SH-SY5Y (cell line): ENCODE measurements around the gene BCL10.

ENCODE experiments used
- GATA2 ChIP-seq: IDR thresholded peaks from 2 replicates; pipeline ENCODE4 v1.6.1; 2011; ENCODE audit warnings: mild to moderate bottlenecking, low read depth, low read length
- GATA3 ChIP-seq: IDR thresholded peaks from 2 replicates; pipeline ENCODE4 v1.6.1; 2011; ENCODE audit warnings: low read depth, mild to moderate bottlenecking, low read length, moderate library complexity

Gene BCL10

DNA sequence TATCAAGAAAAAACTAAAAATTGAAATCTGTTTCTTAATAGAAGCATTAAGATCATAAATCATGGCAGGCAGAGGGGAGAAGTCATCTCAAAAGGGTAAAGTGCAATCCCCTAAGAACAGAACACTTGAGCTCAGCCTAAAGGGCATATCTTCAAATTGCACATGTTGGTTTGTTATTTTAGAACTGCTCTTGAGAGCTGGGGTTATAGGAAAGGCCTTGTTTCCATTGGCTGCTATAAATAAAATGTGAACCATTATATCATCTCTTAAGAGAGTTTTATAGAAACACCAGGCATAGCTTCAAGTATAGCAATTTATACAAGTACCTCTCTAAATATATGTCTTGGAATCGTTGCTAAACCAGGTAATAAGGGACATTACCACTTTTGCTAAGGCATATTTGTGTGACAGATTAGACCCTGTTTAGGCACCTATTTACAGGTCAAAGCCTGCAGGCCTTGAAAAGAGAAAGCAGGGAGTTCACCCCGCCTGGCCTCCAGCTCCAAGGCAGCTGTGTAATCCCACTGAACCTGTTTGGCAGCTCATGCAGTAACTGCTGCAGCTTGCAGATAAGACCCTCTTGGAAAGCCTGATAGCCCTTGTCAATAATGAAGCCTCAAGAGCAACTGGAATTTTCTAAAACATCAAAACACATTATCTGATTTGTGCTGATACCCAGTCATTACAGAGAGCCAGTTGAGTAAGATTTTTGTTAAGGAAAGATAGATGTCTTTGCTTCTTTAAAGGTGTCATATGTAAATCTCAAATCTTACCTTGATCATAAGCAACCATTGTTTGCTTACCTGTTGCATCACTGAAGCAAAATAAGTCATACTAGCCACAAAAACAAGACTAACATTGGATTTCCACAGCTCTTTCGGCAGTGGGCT is 51.5 kb downstream of the BCL10 start:
- TF ChIP-seq GATA2 (no peak), GATA3 (no peak)

- TF ChIP-seq GATA2 (no peak), GATA3 (no peak)
Observed at GRCh38 chr1:85224295-85224694, 52.1 kb downstream of the BCL10 start.

DNA sequence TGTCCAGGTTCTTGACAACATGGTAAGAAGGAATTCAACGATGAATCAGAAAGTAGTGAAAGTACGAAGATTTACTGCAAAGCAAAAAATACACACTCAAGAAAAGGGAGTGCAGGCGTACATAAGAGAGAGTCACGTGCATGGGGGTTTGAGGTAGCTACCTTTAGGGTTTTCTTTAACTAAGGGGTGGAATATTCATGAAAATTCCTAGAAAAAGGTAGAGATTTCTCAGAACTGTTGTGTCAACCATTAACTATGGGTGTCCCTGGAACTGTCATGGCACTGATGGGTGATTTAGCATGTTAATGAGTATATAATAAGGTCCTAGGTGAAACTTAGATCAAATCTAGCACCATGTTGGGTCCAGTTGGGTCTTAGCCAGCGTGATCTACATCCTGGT is 53.1 kb downstream of the BCL10 start:
- TF ChIP-seq GATA2 (no peak), GATA3 (no peak)

GRCh38 chr1:85220756-85221201 is 55.7 kb downstream of the BCL10 start:
- TF ChIP-seq GATA2 (no peak), GATA3 (no peak)

DNA sequence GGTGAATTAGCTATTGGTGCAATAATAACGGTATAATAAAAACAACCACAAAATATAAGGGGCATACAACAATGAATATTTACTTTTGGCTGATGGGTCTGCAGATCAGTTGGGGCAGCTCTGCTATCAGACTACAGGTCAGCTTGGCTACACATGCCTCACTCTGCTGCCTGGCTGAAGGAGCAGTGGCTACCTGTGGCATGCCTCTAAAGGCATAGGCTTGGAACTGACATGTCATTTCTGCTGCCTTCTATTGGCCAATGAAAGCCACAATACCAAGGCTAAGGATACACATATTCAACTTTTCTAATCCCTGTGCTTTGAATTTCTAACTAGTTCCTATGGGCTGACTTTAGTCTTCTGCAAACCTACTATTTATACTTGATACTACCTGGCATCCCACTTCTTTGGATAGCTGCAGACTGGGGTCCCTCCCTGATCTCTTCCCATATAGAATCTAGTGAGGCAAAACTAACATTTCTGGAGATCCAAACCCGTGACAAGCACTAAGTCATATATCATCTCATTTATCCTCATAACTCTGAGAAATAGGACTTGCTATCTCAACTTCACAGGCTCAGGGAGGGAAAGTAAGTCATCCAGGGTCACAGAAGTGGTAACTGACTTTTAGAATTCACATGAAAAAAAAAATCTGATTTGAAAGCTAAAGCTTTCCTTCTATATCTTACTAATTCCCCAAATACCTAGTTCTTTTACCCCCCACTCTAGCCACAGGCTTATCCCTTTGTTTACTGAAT is 56.4 kb downstream of the BCL10 start:
- no peak for TF ChIP-seq GATA3
- no peak for TF ChIP-seq GATA2

- TF ChIP-seq GATA3, result no peak
- TF ChIP-seq GATA2, result no peak
Observed at GRCh38 chr1:85216697-85217096, 59.7 kb downstream of the BCL10 start.
